ENCODE results near the gene LHPP.

LHPP gene

GRCh38 chr10:124649214-124649613 lies 187.6 kb downstream of the LHPP start:
- no peak for DNase-seq

- no peak for DNase-seq
These were observed 188.6 kb downstream of the LHPP start for GRCh38 chr10:124650263-124650662.

GRCh38 chr10:124650820-124651401 lies 189.3 kb downstream of the LHPP start:
- DNase-seq, result no peak

DNA sequence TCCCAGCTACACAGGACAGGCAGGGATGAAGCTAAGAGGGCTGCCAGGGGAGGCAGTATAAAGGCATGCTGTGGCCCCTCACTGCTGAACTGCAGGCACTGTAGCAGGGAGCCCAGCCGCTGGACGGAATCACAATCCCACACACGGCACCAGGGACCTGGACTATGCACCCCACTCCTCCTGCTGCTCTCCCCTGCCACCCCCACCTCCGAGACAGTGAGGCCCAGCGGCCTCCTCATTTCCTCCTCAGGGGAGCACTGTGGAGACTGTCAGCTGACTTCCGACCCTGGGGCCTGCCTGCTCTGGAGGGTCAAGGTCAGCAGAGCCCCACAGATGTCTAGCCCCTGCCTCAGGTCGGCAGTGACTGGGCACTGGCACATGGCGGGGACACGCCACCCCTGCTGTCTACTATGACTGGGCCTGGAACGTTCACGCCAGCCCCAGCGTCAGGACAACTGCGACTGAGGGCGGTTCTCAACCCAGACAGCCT lies 189.8 kb downstream of the LHPP start:
- no peak for DNase-seq

DNA sequence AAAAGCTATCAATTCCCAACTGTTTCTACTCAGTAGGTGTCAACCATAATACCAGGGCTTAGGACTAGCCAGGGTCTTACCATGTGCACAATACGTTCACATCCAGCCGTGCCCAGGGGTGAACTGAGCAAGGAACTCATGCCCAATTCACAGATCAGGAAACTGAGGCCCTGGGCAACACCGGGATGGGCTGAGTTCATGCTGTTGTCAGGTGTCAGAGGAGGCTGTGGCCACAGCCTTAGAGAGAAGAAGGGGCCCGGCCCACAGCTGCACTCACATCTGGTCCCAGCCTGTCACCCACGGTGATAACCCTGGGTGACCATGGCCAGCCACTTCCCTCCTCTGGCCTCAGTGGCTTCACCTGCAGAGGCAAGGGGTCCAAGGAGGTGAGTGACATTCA lies 190.6 kb downstream of the LHPP start:
- no peak for DNase-seq

DNA sequence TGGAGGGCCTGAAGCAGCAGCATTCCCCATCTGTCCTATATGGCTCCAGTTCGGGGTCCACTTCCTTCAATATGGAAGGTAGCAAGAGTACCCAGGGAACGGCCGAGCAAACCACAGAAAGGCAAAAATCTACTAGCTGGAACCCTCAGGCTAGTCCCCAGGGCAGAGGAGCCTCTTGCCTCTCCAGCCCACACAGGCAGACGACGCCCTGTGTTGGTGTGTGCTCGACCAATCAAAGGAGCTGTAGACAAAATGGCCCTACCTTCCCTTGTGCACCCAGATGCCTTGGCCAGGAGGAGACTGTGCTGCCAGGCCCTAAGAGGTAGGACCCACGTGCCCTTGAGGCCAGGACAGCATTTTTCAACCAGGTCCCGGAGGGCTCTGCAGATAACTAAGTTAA lies 191.1 kb downstream of the LHPP start:
- DNase-seq, result no peak

DNA sequence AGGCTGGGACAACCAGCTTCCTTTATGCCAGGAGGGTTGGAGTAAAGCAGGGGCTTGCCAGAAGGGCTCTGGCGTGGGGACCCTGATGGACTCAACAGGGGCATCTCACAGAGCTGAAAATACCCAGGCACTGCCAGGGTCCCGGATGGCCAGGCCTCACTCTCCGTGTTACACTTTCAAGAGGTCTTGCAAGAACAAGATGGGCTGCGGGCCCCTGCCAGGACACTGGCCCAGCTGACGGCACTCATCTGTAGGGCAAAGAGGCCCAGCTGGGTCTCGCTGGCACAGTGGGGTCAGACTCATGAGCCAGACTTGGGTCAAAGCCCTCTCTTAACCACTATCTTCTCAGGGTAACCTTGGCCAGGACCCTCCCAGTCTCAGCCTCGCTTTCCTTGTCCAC lies 191.7 kb downstream of the LHPP start:
- DNase-seq, result no peak

DNA sequence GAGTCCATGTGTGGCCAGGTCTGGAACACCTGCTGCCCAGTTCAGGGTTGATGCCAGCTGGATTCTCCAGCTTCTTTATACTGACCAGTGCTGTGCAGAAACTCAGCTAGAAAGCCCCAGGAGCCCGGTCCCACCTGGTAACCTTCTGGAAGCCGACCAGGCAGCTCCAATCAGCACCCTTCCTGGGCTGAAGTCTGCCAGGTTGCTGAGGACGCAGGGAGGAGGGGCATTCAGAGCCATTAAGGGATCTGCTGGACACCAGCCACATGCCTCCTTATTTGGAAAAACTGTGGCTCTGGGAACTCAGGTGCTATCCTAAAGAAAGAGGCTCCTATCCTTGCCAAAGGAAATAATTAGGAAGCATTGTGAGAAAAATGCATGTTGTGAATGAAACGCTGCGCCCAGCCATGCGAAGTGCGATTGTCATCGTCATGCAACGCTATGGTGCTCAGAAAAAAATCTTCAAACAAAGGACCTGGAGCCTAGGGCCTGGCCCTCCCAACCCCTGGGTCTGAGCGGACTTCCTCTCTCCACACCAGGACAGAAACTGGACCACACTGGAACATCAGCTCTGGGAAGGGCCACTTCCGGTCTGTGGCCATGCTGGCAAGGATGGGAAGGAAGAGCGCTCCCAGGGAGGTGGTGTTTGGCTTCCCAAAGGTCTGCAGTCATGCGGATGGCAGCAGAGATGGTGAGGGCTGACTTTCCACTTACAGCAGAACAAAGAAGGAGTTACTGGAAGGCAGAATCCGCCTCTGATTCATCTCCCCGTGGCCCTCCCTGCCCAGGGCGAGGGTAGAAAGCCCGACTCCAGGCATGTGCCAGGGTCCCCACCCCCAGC lies 192.4 kb downstream of the LHPP start:
- no peak for DNase-seq

GRCh38 chr10:124654686-124655085 lies 193.1 kb downstream of the LHPP start:
- no peak for DNase-seq

DNA sequence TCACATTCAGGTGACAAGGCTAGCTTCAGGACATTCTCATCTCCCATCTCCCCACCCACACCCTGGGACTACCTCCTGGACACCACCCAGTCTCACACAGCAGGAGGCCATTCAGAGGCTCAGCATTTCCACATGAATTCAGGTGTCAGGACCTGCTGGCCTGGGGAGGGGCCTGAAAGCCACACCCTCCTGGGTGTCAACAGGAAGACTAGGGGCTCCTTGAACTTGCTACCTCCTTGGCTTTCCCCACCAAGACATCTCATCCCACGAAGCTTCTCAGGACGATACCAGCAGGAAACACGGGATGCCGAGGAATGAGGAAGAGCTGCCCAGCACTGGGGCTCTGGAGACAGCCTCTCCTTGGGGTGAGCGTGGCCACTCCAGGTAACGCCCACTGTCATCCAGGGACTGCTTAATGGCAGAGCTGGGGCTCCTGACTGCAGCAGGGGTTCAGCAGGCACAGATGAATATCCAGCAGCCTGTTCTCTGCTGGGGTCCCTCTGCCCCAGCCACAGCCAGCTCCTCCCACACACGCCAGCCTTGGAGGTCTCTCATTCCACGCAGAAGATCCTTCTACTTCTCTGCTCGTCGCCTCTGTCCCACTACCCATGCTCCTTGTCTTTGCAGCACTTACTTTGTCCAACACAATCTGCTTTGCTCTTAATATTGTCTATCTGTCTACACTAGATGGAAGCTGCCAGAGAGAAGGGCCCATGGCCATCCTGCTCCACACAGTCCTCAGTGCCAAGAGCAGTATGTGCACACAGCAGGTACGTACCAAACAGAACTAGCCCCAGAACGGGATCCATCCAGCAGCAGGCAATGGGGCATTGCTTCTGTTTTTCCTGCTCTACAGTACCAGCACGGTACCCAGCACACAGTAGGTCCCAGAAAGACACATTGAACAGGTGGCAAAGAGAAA lies 193.8 kb downstream of the LHPP start:
- no peak for DNase-seq

- DNase-seq, result no peak
These were observed 194.5 kb downstream of the LHPP start for GRCh38 chr10:124656113-124656490.

DNA sequence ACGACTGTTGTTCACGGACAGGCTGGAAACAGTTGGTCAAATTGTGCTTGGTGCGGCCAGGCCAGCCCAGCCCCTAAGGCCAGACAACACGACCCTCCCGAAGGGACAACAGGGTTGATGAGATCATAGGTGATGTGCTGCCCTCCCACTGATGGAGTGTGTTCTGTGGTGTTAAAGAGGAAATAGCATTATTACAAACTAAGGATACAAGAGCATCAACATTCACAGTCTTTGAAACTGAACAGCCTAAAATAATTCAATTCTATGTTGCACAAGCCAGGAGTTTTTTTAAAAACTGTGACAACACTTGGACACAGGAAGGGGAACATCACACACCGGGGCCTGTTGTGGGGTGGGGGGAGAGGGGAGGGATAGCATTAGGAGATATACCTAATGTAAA lies 194.9 kb downstream of the LHPP start:
- DNase-seq, result no peak

GRCh38 chr10:124657806-124658205 lies 196.2 kb downstream of the LHPP start:
- no peak for DNase-seq

GRCh38 chr10:124658591-124659242 lies 197.1 kb downstream of the LHPP start:
- no peak for DNase-seq

DNA sequence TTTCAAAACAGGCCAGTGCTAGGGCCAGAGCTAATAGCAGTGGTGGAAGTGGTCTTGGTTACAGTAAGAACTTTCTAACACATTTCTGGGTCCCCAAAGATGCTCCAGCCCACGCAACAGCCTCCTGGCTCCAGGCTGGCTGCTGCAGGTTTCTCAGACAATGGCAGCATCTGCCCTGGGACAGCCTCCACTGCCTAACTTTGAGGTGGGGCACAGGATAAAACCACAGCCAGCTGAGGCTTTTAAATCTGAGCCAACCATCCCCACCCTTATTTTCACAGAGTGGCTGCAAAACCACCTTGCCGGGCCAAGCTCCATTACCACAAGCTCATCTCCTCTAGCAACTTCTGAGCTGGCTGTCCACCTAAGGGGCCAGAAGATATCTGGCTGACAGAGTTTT lies 197.8 kb downstream of the LHPP start:
- DNase-seq, result no peak

GRCh38 chr10:124660404-124661125 lies 198.9 kb downstream of the LHPP start:
- no peak for DNase-seq

DNA sequence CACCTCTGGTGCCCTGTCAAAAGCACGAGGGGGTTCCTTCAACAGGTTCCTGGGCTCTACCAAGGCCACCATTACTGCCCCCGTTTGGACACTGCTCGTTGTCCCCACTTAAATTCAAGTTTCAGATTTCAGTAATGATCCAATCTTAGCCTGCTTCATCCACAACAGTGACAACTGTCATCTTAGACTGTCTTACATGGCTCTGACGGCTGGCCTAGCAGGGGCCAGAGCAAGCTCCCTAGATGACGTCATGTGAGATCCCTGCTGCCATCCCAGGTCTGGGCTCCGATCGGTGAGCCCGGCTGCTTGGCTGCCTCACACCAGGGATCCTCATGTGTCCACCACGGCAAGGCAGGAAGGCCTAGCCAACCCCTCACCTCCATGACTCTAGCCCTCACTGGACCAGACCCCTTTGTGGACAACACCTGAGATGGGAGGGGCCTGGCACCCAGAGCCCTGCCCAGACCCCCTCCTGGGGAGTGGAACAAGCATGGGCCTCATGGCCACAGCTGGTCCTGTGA lies 200.1 kb downstream of the LHPP start:
- DNase-seq, result no peak

- no peak for DNase-seq
These were observed 201.6 kb downstream of the LHPP start for GRCh38 chr10:124663228-124663627.
